Activated T-helper 2 cell treated with anti-CD3 and anti-CD28 coated beads, Interferon-gamma antibody, Interleukin-2, Interleukin-4, amounts not matched to agents 10 μg/mL and 5 μg/mL and 100 μg/mL, durations not matched to agents 14 hours and 24 hours and 36 hours (primary cell): ENCODE measurements around the gene RNASEH1. TPM values are rescaled to one million over a fixed set of nuclear protein-coding genes. Genes with fewer than 3 reads are reported as not detected.
"Not testable (repeated sequence)": the region's sequence is repeated elsewhere in the genome, so short reads cannot be mapped to it uniquely, and the experiment has no call there.

Experiments used
- DNase-seq: peaks from one replicate; pipeline ENCODE4 v3.0.0; 2021; ENCODE audit warnings: low spot score
- H3K27ac Mint-ChIP-seq: one replicate; pipeline ENCODE4 v1.8.0; 2021; ENCODE audit warnings: mixed read lengths
- H3K27me3 Mint-ChIP-seq: one replicate; pipeline ENCODE4 v1.8.0; 2021; ENCODE audit warnings: low read depth, mixed read lengths
- H3K36me3 Mint-ChIP-seq: one replicate; pipeline ENCODE4 v1.8.0; 2021; ENCODE audit warnings: low read depth, mixed read lengths
- H3K4me1 Mint-ChIP-seq: one replicate; pipeline ENCODE4 v1.8.0; 2021; ENCODE audit warnings: low read depth, mixed read lengths
- H3K4me3 Mint-ChIP-seq: one replicate; pipeline ENCODE4 v1.8.0; 2021; ENCODE audit warnings: low read depth, mild to moderate bottlenecking, moderate library complexity, mixed read lengths
- H3K9me3 Mint-ChIP-seq: one replicate; pipeline ENCODE4 v1.8.0; 2021; ENCODE audit warnings: mixed read lengths
- intact Hi-C: fragments of 100-400 bp; cut with micrococcal nuclease; formaldehyde crosslinking; loops from one replicate; pipeline ENCODE4 v1.15.1; 2023
- total RNA-seq: library from RNA; stranded (reverse); gene quantifications from 2 replicates; pipeline ENCODE4 v1.2.3, GENCODE V29; 2022

Gene RNASEH1
- total RNA-seq, 1 donor from 2014 or later = 30.3 TPM

DNA sequence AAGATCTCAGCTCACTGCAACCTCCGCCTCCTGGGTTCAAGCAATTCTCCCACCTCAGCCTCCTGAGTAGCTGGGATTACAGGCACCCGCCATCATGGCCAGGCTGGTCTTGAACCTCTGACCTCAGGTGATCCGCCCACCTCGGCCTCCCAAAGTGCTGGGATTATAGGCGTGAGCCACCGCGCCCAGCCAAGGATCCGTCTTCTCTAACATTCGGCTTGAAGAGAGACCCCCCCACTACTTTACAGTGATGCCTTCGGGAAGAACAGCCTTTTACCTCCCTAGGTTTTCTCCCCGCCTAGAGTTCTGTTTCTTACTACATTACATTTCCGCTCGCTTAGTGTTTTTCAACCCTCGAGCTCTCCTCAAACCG is 61.4 kb downstream of the RNASEH1 start:
- H3K4me1 Mint-ChIP-seq, intact Hi-C loops, H3K27me3 Mint-ChIP-seq, H3K9me3 Mint-ChIP-seq, DNase-seq, H3K27ac Mint-ChIP-seq, H3K4me3 Mint-ChIP-seq: not testable (repeated sequence)
- H3K36me3 Mint-ChIP-seq = peaks cover 23% of the 10 kb centered on the region

Other genes starting within 250 kb of the RNASEH1 start
- gene EIPR1, start 180.5 kb downstream of the RNASEH1 start, total RNA-seq = 46.4 and 54.3 TPM in 2 replicates
- 84.6 and 87.1 TPM in 2 replicates for gene TRAPPC12, start 178.6 kb downstream of the RNASEH1 start, total RNA-seq
- gene ADI1, start 38.8 kb downstream of the RNASEH1 start, total RNA-seq = 39.8 and 42.7 TPM in 2 replicates
- 1,612 and 1,642 TPM in 2 replicates for gene RPS7, start 16.9 kb upstream of the RNASEH1 start, total RNA-seq
- gene COLEC11, start 36.8 kb upstream of the RNASEH1 start, total RNA-seq = 0.11 TPM in 1 of 2 replicates, not detected in the other
- not detected in 2 replicates for gene ALLC, start 99.9 kb upstream of the RNASEH1 start, total RNA-seq
- gene DCDC2C, start 145.2 kb upstream of the RNASEH1 start, total RNA-seq = not detected in 2 replicates